CD4-positive, alpha-beta T cell (primary cell): ENCODE measurements around the gene IPCEF1. TPM values are rescaled to one million over a fixed set of nuclear protein-coding genes. Genes with fewer than 3 reads are reported as not detected.

Experiments used
- ATAC-seq: fragments of 200-7000 bp; cut with Tn5 transposase; one replicate; pipeline ENCODE4 v1.10.0; 2022; ENCODE audit warnings: mild to moderate bottlenecking; ENCODE audit not compliant: poor library complexity
- CTCF ChIA-PET: fragments of 350-600 bp; sonication (Branson Sonifier 250); formaldehyde crosslinking; loops from one replicate; lab custom pipeline; 2021; ENCODE audit warnings: antibody characterized with exemption, inconsistent platforms; lab: Charles Lee
- POLR2A ChIA-PET: fragments of 350-600 bp; sonication (Branson Sonifier 250); formaldehyde crosslinking; loops from one replicate; lab custom pipeline; 2021; ENCODE audit warnings: antibody characterized with exemption, inconsistent platforms; lab: Charles Lee
- DNase-seq, 14 experiments: peaks; one replicate each; pipeline ENCODE4 v3.0.0-alpha.2; 2013 to 2020; ENCODE audit warnings: mixed read lengths in 2 of 14
- H3K27ac ChIP-seq, 2 donors: one replicate each; pipeline versions ENCODE4 v1.5.1 to v1.7.0; 2013; ENCODE audit warnings: low read length in 2 of 2, low read depth in 1 of 2, mild to moderate bottlenecking in 1 of 2
- H3K27me3 ChIP-seq, 2 experiments: 1 replicate in 1 of 2; 2 replicates in 1 of 2; pipeline versions ENCODE4 v1.6.1 to v1.7.0; 2013; ENCODE audit warnings: low read length in 2 of 2, control low read depth in 1 of 2, mild to moderate bottlenecking in 1 of 2, moderate library complexity in 1 of 2; ENCODE audit not compliant: insufficient read depth in 2 of 2, control insufficient read depth in 1 of 2
- H3K36me3 ChIP-seq: one replicate; pipeline ENCODE4 v1.6.1; 2013; ENCODE audit warnings: low read length, control low read depth; ENCODE audit not compliant: insufficient read depth
- H3K4me1 ChIP-seq: one replicate; pipeline ENCODE4 v1.6.1; 2013; ENCODE audit warnings: low read length, control low read depth; ENCODE audit not compliant: insufficient read depth
- H3K4me3 ChIP-seq: one replicate; pipeline ENCODE4 v1.5.1; 2013; ENCODE audit warnings: mild to moderate bottlenecking, low read length, moderate library complexity
- H3K9me3 ChIP-seq, 2 experiments: 1 replicate in 1 of 2; 2 replicates in 1 of 2; pipeline versions ENCODE4 v1.6.1 to v1.7.0; 2013; ENCODE audit warnings: low read length in 2 of 2, mild to moderate bottlenecking in 2 of 2, control low read depth in 1 of 2, moderate library complexity in 1 of 2; ENCODE audit not compliant: control insufficient read depth in 1 of 2, insufficient read depth in 1 of 2
- H3K27ac Mint-ChIP-seq: one replicate; pipeline ENCODE4 v1.8.0; 2020; ENCODE audit warnings: mixed read lengths
- H3K27me3 Mint-ChIP-seq: one replicate; pipeline ENCODE4 v1.8.0; 2021; ENCODE audit warnings: mixed read lengths
- H3K36me3 Mint-ChIP-seq: one replicate; pipeline ENCODE4 v1.8.0; 2021; ENCODE audit warnings: low read depth, mixed read lengths
- H3K4me1 Mint-ChIP-seq: one replicate; pipeline ENCODE4 v1.8.0; 2021; ENCODE audit warnings: low read depth, mixed read lengths
- H3K4me3 Mint-ChIP-seq: one replicate; pipeline ENCODE4 v1.8.0; 2020; ENCODE audit warnings: mild to moderate bottlenecking, mixed read lengths
- H3K9me3 Mint-ChIP-seq: one replicate; pipeline ENCODE4 v1.8.0; 2020; ENCODE audit warnings: mixed read lengths
- intact Hi-C, 2 experiments: fragments of 100-400 bp; cut with DNase I in 1 of 2; cut with micrococcal nuclease in 1 of 2; formaldehyde crosslinking; loops; one replicate each; pipeline versions ENCODE4 v1.15.1 to v1.9.0; 2023 to 2025; cut with DNase I, micrococcal nuclease
- total RNA-seq, 174 experiments: library from RNA in 2 of 174; stranded (reverse) in 2 of 174; gene quantifications; one replicate each; pipeline ENCODE4 v1.2.3 and lab custom pipeline; 2021 to 2026
- TF ChIP-seq, protein P1 (sequence below): fragments of 200-600 bp; IDR thresholded peaks from one replicate; pipeline ENCODE4 v1.8.0; 2022; ENCODE audit warnings: antibody characterized with exemption, mild to moderate bottlenecking

Gene IPCEF1
- total RNA-seq, 2 experiments from 2014 or later, result 92.4 to 96.8 TPM

DNA sequence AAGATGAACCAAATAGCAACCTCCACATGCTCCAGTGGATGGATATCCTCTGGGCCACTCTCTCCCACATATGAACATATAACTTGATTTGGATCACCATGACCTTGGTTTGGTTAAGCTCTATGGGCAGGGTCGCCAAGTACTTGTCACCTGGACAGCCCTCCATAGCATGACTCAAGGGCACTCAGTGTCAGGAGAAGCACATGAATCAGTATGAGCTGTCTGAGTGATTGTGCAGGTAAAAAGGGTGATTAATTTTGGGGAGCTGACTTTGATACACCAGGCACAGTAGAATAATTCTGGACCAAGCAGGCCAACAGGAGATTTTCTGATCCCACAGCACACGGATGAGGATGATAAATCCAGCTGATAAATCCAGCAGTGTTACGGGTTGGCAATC is 243.2 kb downstream of the IPCEF1 start:
- no peaks in the 10 kb centered on the region for H3K36me3 ChIP-seq
- peaks cover 0 to 4% of the 10 kb centered on the region in 2 experiments for H3K27me3 ChIP-seq
- Mint-ChIP-seq H3K27me3 (peaks cover 11% of the 10 kb centered on the region), H3K27ac (no peak overlapping the region), H3K4me3 (no peak overlapping the region), H3K4me1 (no peaks in the 10 kb centered on the region), H3K9me3 (no peaks in the 10 kb centered on the region), H3K36me3 (no peaks in the 10 kb centered on the region)
- no peaks in the 10 kb centered on the region for H3K9me3 ChIP-seq
- TF ChIP-seq, protein P1, sequence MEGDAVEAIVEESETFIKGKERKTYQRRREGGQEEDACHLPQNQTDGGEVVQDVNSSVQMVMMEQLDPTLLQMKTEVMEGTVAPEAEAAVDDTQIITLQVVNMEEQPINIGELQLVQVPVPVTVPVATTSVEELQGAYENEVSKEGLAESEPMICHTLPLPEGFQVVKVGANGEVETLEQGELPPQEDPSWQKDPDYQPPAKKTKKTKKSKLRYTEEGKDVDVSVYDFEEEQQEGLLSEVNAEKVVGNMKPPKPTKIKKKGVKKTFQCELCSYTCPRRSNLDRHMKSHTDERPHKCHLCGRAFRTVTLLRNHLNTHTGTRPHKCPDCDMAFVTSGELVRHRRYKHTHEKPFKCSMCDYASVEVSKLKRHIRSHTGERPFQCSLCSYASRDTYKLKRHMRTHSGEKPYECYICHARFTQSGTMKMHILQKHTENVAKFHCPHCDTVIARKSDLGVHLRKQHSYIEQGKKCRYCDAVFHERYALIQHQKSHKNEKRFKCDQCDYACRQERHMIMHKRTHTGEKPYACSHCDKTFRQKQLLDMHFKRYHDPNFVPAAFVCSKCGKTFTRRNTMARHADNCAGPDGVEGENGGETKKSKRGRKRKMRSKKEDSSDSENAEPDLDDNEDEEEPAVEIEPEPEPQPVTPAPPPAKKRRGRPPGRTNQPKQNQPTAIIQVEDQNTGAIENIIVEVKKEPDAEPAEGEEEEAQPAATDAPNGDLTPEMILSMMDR, result no peak
- no peak overlapping the region for H3K27ac ChIP-seq
- POLR2A ChIA-PET, result no interaction called here
- CTCF ChIA-PET, result no interaction called here
- DNase-seq (no peak), ATAC-seq (no peak)
- no peak overlapping the region for H3K4me3 ChIP-seq
- H3K4me1 ChIP-seq, result no peaks in the 10 kb centered on the region
- intact Hi-C loops, result no loop called here

DNA sequence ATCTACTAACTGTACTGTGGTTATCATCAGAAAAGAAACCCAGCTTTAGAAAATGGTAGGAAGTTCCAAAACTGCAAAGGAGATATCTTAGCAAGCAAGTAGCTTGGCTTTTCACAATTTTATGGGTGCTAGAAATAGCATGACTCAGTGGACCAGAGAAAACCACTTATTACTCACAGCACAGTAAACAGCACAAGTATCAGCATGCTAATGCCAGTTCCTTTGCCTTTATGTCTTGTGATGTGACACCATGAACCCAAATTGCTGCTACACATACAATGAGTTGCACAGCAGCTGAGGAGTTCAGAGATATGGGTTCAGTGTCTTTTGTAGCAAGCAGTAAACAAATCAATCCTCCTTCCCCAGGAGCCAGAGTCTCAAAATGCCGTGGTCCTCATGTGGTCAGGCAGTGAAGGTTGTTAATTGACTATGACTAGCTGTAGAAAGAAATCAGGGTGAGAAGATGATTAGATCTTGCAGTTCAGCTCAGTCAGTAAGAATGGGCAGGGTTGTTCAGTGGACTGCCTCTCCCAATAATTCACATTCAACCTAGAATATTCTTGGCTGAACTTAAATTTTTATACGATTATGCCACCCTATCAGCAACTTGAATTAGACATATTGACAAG is 244.3 kb downstream of the IPCEF1 start:
- Histone ChIP-seq H3K27ac (no peak overlapping the region), H3K4me3 (no peak overlapping the region), H3K4me1 (no peaks in the 10 kb centered on the region), H3K27me3 (peaks cover 0 to 4% of the 10 kb centered on the region in 2 experiments), H3K9me3 (no peaks in the 10 kb centered on the region), H3K36me3 (no peaks in the 10 kb centered on the region)
- intact Hi-C loops, result no loop called here
- ChIA-PET POLR2A (no interaction called here), CTCF (no interaction called here)
- Mint-ChIP-seq H3K27ac (no peak overlapping the region), H3K9me3 (no peaks in the 10 kb centered on the region), H3K27me3 (peaks cover 11% of the 10 kb centered on the region), H3K4me3 (no peak overlapping the region), H3K36me3 (no peaks in the 10 kb centered on the region), H3K4me1 (no peaks in the 10 kb centered on the region)
- DNase-seq (no peak), ATAC-seq (no peak)
- TF ChIP-seq, protein P1, result no peak

DNA sequence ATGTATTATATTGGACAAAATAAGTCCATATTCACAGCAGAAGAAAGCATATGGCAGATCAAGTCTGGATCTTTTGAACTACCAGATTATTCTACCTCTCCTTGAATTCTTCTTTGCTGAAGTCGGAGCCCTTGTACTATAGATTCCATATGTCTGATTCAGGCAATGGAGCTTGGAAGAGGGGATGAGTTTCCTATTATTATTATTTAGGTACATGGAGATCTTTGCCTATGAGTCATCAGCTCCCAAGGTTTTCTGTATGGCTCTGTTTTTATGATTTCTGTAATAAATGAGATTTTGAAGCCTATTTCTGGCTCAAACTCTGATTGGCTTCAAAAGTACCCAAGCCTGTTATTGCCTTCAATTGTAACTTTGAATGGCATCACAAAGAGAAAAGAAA is 245.6 kb downstream of the IPCEF1 start:
- Mint-ChIP-seq H3K9me3 (no peaks in the 10 kb centered on the region), H3K27ac (no peak overlapping the region), H3K4me3 (no peak overlapping the region), H3K4me1 (no peaks in the 10 kb centered on the region), H3K36me3 (no peaks in the 10 kb centered on the region), H3K27me3 (peaks cover 11% of the 10 kb centered on the region)
- TF ChIP-seq, protein P1, result no peak
- POLR2A ChIA-PET, result no interaction called here
- no peak for DNase-seq
- no peaks in the 10 kb centered on the region for H3K36me3 ChIP-seq
- no peaks in the 10 kb centered on the region for H3K9me3 ChIP-seq
- peaks cover 0 to 4% of the 10 kb centered on the region in 2 experiments for H3K27me3 ChIP-seq
- intact Hi-C loops, result no loop called here
- H3K27ac ChIP-seq, result no peak overlapping the region
- H3K4me3 ChIP-seq, result no peak overlapping the region
- CTCF ChIA-PET, result no interaction called here
- ATAC-seq, result no peak
- no peaks in the 10 kb centered on the region for H3K4me1 ChIP-seq
